Suprapubic skin (tissue), 4 donors: ENCODE measurements around the gene MDH1. TPM values are rescaled to one million over a fixed set of nuclear protein-coding genes. Genes with fewer than 3 reads are reported as not detected.

Experiments
- DNase-seq, 2 donors: peaks; one replicate each; pipeline ENCODE4 v3.0.0-alpha.2; 2019; ENCODE audit warnings: low spot score in 2 of 2
- H3K27ac ChIP-seq: fragments of 200-600 bp; sonication (generic); one replicate; pipeline ENCODE4 v1.5.1; 2019
- H3K27me3 ChIP-seq: fragments of 200-600 bp; sonication (generic); one replicate; pipeline ENCODE4 v1.5.1; 2019
- H3K36me3 ChIP-seq: fragments of 200-600 bp; sonication (generic); one replicate; pipeline ENCODE4 v1.5.1; 2019
- H3K4me1 ChIP-seq: fragments of 200-600 bp; sonication (generic); one replicate; pipeline ENCODE4 v1.5.1; 2019
- H3K4me3 ChIP-seq: fragments of 200-600 bp; sonication (generic); one replicate; pipeline ENCODE4 v1.5.1; 2019; ENCODE audit warnings: mild to moderate bottlenecking
- H3K9me3 ChIP-seq: fragments of 200-600 bp; sonication (generic); one replicate; pipeline ENCODE4 v1.5.1; 2019
- EP300 ChIP-seq: sonication (generic); formaldehyde crosslinking; IDR thresholded peaks from one replicate; pipeline ENCODE4 v1.6.1; 2017; ENCODE audit warnings: antibody characterized with exemption
- POLR2A ChIP-seq, 2 donors: fragments of 450-650 bp; IDR thresholded peaks; one replicate each; pipeline ENCODE4 v1.6.1; 2017; ENCODE audit warnings: antibody characterized with exemption in 2 of 2, mild to moderate bottlenecking in 2 of 2, moderate library complexity in 2 of 2
- POLR2AphosphoS5 ChIP-seq, 3 donors: sonication (generic); formaldehyde crosslinking; IDR thresholded peaks; one replicate each; pipeline ENCODE4 v1.6.1; 2017; ENCODE audit warnings: antibody characterized with exemption in 3 of 3
- WGBS: methylation state at CpG from one replicate; pipeline ENCODE4 v1.1.5; 2018; 5-methylcytosine and 5-hydroxymethylcytosine counted together
- total RNA-seq, 4 donors: library from RNA; depleted of rRNA; stranded (reverse); fragments of >200 nt; gene quantifications; one replicate each; pipeline ENCODE4 v1.1.0, GENCODE V29; 2016
- TF ChIP-seq, protein P1 (sequence below), 2 donors: fragments of 200-600 bp in 1 of 2; fragments of 450-650 bp in 1 of 2; sonication (generic) in 1 of 2; IDR thresholded peaks; one replicate each; pipeline ENCODE4 v1.5.1; 2016 to 2019; ENCODE audit warnings: antibody characterized with exemption in 2 of 2, mild to moderate bottlenecking in 1 of 2, moderate library complexity in 1 of 2

Gene MDH1
- total RNA-seq, 4 donors from 2014 or later = 90.7 to 153 (median 131) TPM

DNA sequence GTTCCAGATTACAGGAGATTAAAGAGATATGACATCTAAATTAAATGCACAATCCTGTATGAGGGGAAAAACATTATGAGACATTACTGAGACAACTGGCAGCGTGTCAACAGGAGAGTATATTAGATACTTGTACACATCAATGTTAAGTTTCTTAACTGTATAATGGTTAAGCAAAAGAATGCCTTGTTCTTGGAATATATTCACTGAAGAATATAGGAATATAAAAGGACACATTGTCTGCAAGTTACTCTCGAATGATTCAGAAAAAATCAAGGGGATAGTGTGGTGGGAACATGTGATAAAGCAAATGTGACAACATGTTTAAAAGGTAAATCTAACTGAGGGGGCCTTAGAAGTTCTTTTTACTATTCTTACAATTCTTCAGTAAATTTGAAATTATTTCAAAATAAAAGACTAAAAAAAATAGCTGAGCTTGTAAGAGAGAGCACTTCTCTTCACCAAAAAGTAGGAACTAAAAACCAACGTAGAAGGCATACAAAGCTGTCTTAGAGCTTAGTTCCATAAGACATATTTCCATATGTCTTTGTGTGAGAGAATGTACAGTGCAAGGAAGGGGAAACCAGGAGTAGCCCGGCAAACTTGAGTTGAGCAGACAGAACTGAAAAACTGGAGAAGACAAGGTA, 8.0 kb upstream of the MDH1 start:
- WGBS = 37% methylated on average over 4 of the region's 4 CpGs
- Histone ChIP-seq H3K27me3 (no peaks in the 10 kb centered on the region), H3K4me3 (no peak overlapping the region), H3K9me3 (no peaks in the 10 kb centered on the region), H3K27ac (peak overlapping the region; percentile 81), H3K4me1 (peaks cover 21% of the 10 kb centered on the region), H3K36me3 (no peaks in the 10 kb centered on the region)
- DNase-seq = no peak
- TF ChIP-seq EP300 (no peak), POLR2AphosphoS5 (IDR thresholded peaks at IDR 0.05) (no peak), POLR2A (IDR thresholded peaks at IDR 0.05) (no peak)
- TF ChIP-seq, protein P1, sequence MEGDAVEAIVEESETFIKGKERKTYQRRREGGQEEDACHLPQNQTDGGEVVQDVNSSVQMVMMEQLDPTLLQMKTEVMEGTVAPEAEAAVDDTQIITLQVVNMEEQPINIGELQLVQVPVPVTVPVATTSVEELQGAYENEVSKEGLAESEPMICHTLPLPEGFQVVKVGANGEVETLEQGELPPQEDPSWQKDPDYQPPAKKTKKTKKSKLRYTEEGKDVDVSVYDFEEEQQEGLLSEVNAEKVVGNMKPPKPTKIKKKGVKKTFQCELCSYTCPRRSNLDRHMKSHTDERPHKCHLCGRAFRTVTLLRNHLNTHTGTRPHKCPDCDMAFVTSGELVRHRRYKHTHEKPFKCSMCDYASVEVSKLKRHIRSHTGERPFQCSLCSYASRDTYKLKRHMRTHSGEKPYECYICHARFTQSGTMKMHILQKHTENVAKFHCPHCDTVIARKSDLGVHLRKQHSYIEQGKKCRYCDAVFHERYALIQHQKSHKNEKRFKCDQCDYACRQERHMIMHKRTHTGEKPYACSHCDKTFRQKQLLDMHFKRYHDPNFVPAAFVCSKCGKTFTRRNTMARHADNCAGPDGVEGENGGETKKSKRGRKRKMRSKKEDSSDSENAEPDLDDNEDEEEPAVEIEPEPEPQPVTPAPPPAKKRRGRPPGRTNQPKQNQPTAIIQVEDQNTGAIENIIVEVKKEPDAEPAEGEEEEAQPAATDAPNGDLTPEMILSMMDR (IDR thresholded peaks at IDR 0.05) = no peak

DNA sequence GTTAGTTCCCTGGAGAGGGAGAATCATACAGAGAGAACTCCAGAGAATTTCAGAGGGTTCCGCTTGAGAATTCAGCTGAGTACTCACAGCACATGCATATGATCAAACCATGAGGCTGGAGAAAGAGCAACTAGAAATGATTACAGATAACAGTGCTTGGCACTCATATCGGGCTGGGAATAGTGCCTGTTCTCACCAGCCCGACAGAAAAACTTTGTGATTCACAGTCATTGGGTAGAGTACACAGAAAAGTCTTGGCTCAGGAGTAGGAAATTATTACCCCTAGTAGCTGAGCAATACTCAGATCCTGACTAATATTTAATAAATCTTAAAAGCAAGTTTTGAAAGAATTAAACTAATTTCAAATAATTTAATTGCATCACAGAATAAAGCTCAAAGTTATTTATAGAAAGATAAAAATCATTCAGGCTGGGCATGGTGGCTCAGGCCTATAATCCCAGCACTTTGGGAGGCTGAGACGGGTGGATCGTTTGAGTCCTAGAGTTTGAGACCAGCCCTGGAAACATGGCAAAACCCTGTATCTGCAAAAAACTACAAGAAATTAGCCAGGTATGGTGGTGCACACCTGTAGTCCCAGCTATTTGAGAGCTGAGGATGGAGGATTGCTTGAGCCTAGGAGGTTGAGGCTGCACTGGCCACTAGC, 7.3 kb upstream of the MDH1 start:
- TF ChIP-seq POLR2AphosphoS5 (IDR thresholded peaks at IDR 0.05) (peak in 1 of 3 donors; percentile 38), POLR2A (IDR thresholded peaks at IDR 0.05) (no peak)
- TF ChIP-seq, protein P1 (IDR thresholded peaks at IDR 0.05) = no peak
- Histone ChIP-seq H3K27ac (peak overlapping the region; percentile 81), H3K27me3 (no peaks in the 10 kb centered on the region), H3K36me3 (no peaks in the 10 kb centered on the region), H3K9me3 (no peaks in the 10 kb centered on the region), H3K4me3 (no peak overlapping the region), H3K4me1 (peaks cover 22% of the 10 kb centered on the region)
- 24% methylated on average over 5 of the region's 5 CpGs for WGBS
- peak in 1 of 2 donors; percentile 73 for DNase-seq

DNA sequence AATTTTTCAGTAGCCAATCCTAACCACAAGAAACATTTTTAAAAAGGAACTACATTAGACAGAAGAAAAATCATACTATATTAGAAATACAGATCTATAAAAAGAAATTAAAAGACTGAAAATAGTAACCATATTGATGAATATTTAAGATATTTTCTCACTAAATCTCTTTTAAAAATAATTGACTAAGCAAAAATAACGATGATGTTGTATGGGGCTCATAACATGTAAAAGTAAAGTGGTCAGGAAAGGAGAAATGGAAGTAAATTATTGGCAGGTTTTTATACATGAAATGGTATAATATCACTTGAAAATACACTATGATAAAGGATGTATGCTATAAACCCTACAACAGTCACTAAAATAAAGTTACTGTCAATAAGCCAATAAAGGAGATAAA, 5.9 kb upstream of the MDH1 start:
- peaks cover 33% of the 10 kb centered on the region for H3K4me1 ChIP-seq
- H3K36me3 ChIP-seq = no peaks in the 10 kb centered on the region
- no peak overlapping the region for H3K4me3 ChIP-seq
- WGBS = 98% methylated on average over 1 of the region's 1 CpG
- no peak for DNase-seq
- no peak overlapping the region for H3K27ac ChIP-seq
- H3K27me3 ChIP-seq = no peaks in the 10 kb centered on the region
- no peaks in the 10 kb centered on the region for H3K9me3 ChIP-seq
- no peak for TF ChIP-seq EP300
- TF ChIP-seq POLR2A (IDR thresholded peaks at IDR 0.05) = no peak
- TF ChIP-seq POLR2AphosphoS5 (IDR thresholded peaks at IDR 0.05) = no peak
- TF ChIP-seq, protein P1 (IDR thresholded peaks at IDR 0.05) = no peak

DNA sequence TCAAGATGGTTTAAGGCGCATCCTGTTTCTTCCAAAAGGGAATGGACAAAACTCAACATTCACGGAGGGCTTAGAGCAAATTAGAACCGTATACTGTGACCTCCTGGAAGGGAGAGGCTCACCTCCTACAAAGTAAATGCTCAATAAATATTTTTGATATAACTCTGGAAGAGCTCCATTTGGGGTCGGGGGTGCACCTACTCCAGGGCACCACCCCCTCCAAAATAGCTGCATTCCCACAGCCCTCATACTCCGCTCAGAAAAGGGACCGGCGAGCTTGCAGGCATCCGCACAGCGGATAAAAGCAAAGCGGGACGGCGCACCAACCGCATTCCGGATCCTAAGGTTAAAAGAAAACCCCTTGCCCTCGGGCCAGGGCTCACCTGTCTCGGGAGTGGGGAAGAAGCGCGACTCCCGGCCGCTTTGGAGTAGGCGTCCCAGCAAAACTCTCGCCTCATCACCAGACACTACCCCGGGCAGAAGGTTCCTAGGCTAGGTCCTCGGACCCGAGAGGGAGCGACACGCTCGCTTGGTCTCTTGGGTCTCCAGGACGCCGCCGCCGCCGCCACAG, 864 bp upstream of the MDH1 start:
- 0% methylated on average over 19 of the region's 33 CpGs for WGBS
- no peak for TF ChIP-seq POLR2AphosphoS5 (IDR thresholded peaks at IDR 0.05)
- TF ChIP-seq POLR2A (IDR thresholded peaks at IDR 0.05) = no peak
- TF ChIP-seq EP300 = no peak
- TF ChIP-seq, protein P1 (IDR thresholded peaks at IDR 0.05) = no peak

More for the DNA sequence above, 864 bp upstream of the MDH1 start:
- H3K4me1 ChIP-seq = peaks cover 40% of the 10 kb centered on the region
- peak in 1 of 2 donors; percentile 91 for DNase-seq
- H3K27me3 ChIP-seq = no peaks in the 10 kb centered on the region
- peak overlapping the region; percentile 92 for H3K27ac ChIP-seq
- peak overlapping the region; percentile 79 for H3K4me3 ChIP-seq
- no peaks in the 10 kb centered on the region for H3K36me3 ChIP-seq
- no peaks in the 10 kb centered on the region for H3K9me3 ChIP-seq
